ENCODE results near the gene BASP1. TPM values are rescaled to one million over a fixed set of nuclear protein-coding genes. Genes with fewer than 3 reads are reported as not detected.

Gene BASP1
- total and polyA plus RNA-seq, 2 experiments from 2014 or later: 87.5 to 114 TPM

- no peaks in the 10 kb centered on the region for H3F3A ChIP-seq (replicated peaks; ENCODE audit: low read depth)
- peaks cover 93% of the 10 kb centered on the region for H3K79me2 ChIP-seq (replicated peaks; ENCODE audit: insufficient read depth)
- Mint-ChIP-seq H3K27me3 (ENCODE audit: insufficient read depth, low read depth, poor library complexity) (no peaks in the 10 kb centered on the region), H3K4me1 (peaks cover 6% of the 10 kb centered on the region; the same call in 2 of the 3 replicates), H3K36me3 (ENCODE audit: low read depth) (peaks cover 37% of the 10 kb centered on the region), H3K27ac (no peak overlapping the region), H3K4me3 (no peak overlapping the region), H3K9me3 (no peaks in the 10 kb centered on the region)
- no peaks in the 10 kb centered on the region for H3K9me2 ChIP-seq (ENCODE audit: insufficient read depth)
- ATAC-seq: no peak
- no peaks in the 10 kb centered on the region for H3K27me3 ChIP-seq (ENCODE audit: insufficient read depth)
- H2AFZ ChIP-seq: no peak overlapping the region
- no peaks in the 10 kb centered on the region for H3K36me3 ChIP-seq (ENCODE audit: insufficient read depth)
- DNase-seq (ENCODE audit: low spot score): no peak
- TF ChIP-seq NANOG (IDR thresholded peaks at IDR 0.05; ENCODE audit: borderline replicate concordance) (no peak), EZH2phosphoT487 (IDR thresholded peaks at IDR 0.05; ENCODE audit: unreplicated experiment) (no peak), CTCF (conservative IDR thresholded peaks at IDR 0.05; ENCODE audit: low read depth in 2 of 2) (no peak), ZNF114 (CRISPR knock-in tag; IDR thresholded peaks at IDR 0.05) (no peak), POLR2AphosphoS5 (IDR thresholded peaks at IDR 0.05; ENCODE audit: low read depth) (no peak), JUNB (IDR thresholded peaks at IDR 0.05; ENCODE audit: unreplicated experiment) (no peak), EZH2 (IDR thresholded peaks at IDR 0.05; ENCODE audit: low read depth, unreplicated experiment) (no peak)
- no peak overlapping the region for H3K4me3 ChIP-seq
- no peak overlapping the region for H3K27ac ChIP-seq (ENCODE audit: low read depth)
- H3K4me1 ChIP-seq (ENCODE audit: insufficient read depth): no peaks in the 10 kb centered on the region
- H3K4me2 ChIP-seq: no peak overlapping the region
- H4K20me1 ChIP-seq (replicated peaks; ENCODE audit: insufficient read depth): peaks cover 22% of the 10 kb centered on the region
Measured at GRCh38 chr5:17234374-17234773, 16.9 kb downstream of the BASP1 start.

GRCh38 chr5:17235731-17236330 is 18.4 kb downstream of the BASP1 start:
- Histone ChIP-seq H4K20me1 (replicated peaks; ENCODE audit: insufficient read depth) (peaks cover 21% of the 10 kb centered on the region), H3K9me2 (ENCODE audit: insufficient read depth) (no peaks in the 10 kb centered on the region), H3K4me3 (no peak overlapping the region), H3K79me2 (replicated peaks; ENCODE audit: insufficient read depth) (peaks cover 100% of the 10 kb centered on the region), H3K4me2 (no peak overlapping the region), H3K4me1 (ENCODE audit: insufficient read depth) (no peaks in the 10 kb centered on the region), H2AFZ (no peak overlapping the region), H3K27me3 (ENCODE audit: insufficient read depth) (no peaks in the 10 kb centered on the region), H3K27ac (ENCODE audit: low read depth) (no peak overlapping the region), H3F3A (replicated peaks; ENCODE audit: low read depth) (no peaks in the 10 kb centered on the region), H3K36me3 (ENCODE audit: insufficient read depth) (no peaks in the 10 kb centered on the region)
- H3K36me3 Mint-ChIP-seq (ENCODE audit: low read depth): peaks cover 28% of the 10 kb centered on the region
- H3K27ac Mint-ChIP-seq: no peak overlapping the region
- DNase-seq (ENCODE audit: low spot score) (no peak), ATAC-seq (no peak)
- no peaks in the 10 kb centered on the region for H3K9me3 Mint-ChIP-seq
- no peak overlapping the region for H3K4me3 Mint-ChIP-seq
- H3K4me1 Mint-ChIP-seq: peaks cover 4% of the 10 kb centered on the region; the same call in 2 of the 3 replicates
- H3K27me3 Mint-ChIP-seq (ENCODE audit: insufficient read depth, low read depth, poor library complexity): no peaks in the 10 kb centered on the region
- TF ChIP-seq JUNB (IDR thresholded peaks at IDR 0.05; ENCODE audit: unreplicated experiment): no peak
- TF ChIP-seq ZNF114 (CRISPR knock-in tag; IDR thresholded peaks at IDR 0.05): no peak
- TF ChIP-seq EZH2 (IDR thresholded peaks at IDR 0.05; ENCODE audit: low read depth, unreplicated experiment): no peak
- no peak for TF ChIP-seq POLR2AphosphoS5 (IDR thresholded peaks at IDR 0.05; ENCODE audit: low read depth)
- no peak for TF ChIP-seq NANOG (IDR thresholded peaks at IDR 0.05; ENCODE audit: borderline replicate concordance)
- TF ChIP-seq REST (IDR thresholded peaks at IDR 0.05; ENCODE audit: unreplicated experiment): no peak
- TF ChIP-seq ZNF462 (CRISPR knock-in tag; IDR thresholded peaks at IDR 0.05): no peak

All from GM23338 (cell line).